Measurements from ENCODE around the gene ZNF154.

DNA sequence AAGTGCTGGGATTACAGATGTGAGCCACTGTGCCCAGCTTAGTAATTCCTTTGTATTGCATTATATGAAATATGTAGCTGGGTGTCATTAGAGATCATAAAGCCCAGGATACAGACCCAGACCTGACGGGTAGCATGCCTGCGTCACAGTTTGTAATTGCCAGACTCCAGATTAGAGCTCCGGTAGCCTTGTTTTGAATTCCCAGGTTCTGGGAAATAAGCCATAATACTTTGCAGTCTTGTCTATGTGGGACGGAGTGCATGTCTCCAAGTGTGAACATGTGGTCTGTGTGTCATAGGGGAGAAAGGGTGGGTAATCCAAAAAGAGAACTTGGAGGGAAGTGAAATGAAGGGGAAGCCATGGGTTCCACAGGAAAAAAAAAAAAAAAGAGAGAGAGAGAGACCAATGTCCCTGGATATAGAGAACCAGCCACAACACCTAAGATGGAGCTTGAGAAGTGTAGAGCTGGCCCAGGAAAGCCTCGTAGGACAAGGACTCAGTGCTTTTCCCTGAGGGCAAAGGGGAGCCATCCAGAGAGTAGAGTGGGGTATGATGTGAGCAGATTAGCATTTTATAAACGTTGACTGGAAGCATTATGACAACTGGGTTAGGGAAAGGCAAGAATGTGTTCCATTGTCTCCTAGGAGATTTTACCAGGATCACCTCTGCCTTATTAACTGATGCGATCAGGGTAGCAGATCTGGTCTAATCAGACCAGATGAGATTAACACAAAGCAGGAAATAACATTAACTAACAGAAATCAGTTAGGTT lies 37.7 kb downstream of the ZNF154 start:
- TF ChIP-seq L3MBTL2 (conservative IDR thresholded peaks at IDR 0.05), result no peak
- TF ChIP-seq BHLHE40 (IDR thresholded peaks at IDR 0.05; ENCODE audit: borderline replicate concordance), result no peak
- no peak for TF ChIP-seq HDGF (IDR thresholded peaks at IDR 0.05; ENCODE audit: borderline replicate concordance)
- TF ChIP-seq ARNT (IDR thresholded peaks at IDR 0.05), result no peak
- TF ChIP-seq ELF4 (IDR thresholded peaks at IDR 0.05), result no peak
- TF ChIP-seq SUZ12 (IDR thresholded peaks at IDR 0.05), result no peak
- TF ChIP-seq FOXM1 (IDR thresholded peaks at IDR 0.05; ENCODE audit: borderline replicate concordance), result no peak
- TF ChIP-seq NFRKB (IDR thresholded peaks at IDR 0.05), result no peak
- TF ChIP-seq TARDBP (IDR thresholded peaks at IDR 0.05), result no peak
- TF ChIP-seq FOXA1 (IDR thresholded peaks at IDR 0.05), result no peak
- no peak for TF ChIP-seq ZNF384 (IDR thresholded peaks at IDR 0.05)
